Loucy (cell line): ENCODE data around the gene RUSC2.

Experiments used
- H2AFZ ChIP-seq: fragments of 200-600 bp; sonication (generic); 2 replicates; pipeline ENCODE4 v1.6.0; 2016; ENCODE audit warnings: antibody characterized with exemption, mild to moderate bottlenecking, low read length, moderate library complexity
- H3F3A ChIP-seq: fragments of 200-600 bp; 2 replicates; pipeline ENCODE4 v1.6.0; 2016; ENCODE audit warnings: antibody characterized with exemption, low read depth, mild to moderate bottlenecking
- H3K27me3 ChIP-seq: fragments of 200-600 bp; sonication (generic); 2 replicates; pipeline ENCODE4 v1.6.1; 2014; ENCODE audit warnings: low read length, mild to moderate bottlenecking; ENCODE audit not compliant: insufficient read depth, poor library complexity, severe bottlenecking
- H3K36me3 ChIP-seq: fragments of 200-600 bp; sonication (generic); 2 replicates; pipeline ENCODE4 v1.6.1; 2016; ENCODE audit warnings: low read length; ENCODE audit not compliant: insufficient read depth
- H3K4me1 ChIP-seq: fragments of 200-600 bp; sonication (generic); 2 replicates; pipeline ENCODE4 v1.5.1; 2014; ENCODE audit warnings: low read length, mild to moderate bottlenecking; ENCODE audit not compliant: insufficient read depth, poor library complexity, severe bottlenecking
- H3K4me2 ChIP-seq: fragments of 200-600 bp; sonication (generic); 2 replicates; pipeline ENCODE4 v1.6.0; 2014; ENCODE audit warnings: antibody characterized with exemption, low read length, low read depth, mild to moderate bottlenecking; ENCODE audit not compliant: poor library complexity, severe bottlenecking
- H3K4me3 ChIP-seq: fragments of 200-600 bp; sonication (generic); 2 replicates; pipeline ENCODE4 v1.5.1; 2014; ENCODE audit warnings: low read length, mild to moderate bottlenecking, mixed read lengths; ENCODE audit not compliant: poor library complexity, severe bottlenecking
- H3K79me2 ChIP-seq: fragments of 200-600 bp; sonication (generic); 2 replicates; pipeline ENCODE4 v1.6.1; 2014; ENCODE audit warnings: low read length; ENCODE audit not compliant: insufficient read depth
- H3K9ac ChIP-seq: fragments of 200-600 bp; sonication (generic); 2 replicates; pipeline ENCODE4 v1.6.0; 2014; ENCODE audit warnings: mild to moderate bottlenecking, low read depth, low read length, moderate library complexity; ENCODE audit not compliant: poor library complexity, severe bottlenecking
- H3K9me2 ChIP-seq: fragments of 200-600 bp; sonication (generic); replicated peaks from 2 replicates; pipeline ENCODE4 v1.6.1; 2016; ENCODE audit warnings: low read depth, low read length, mixed read lengths
- H3K9me3 ChIP-seq: fragments of 200-600 bp; sonication (generic); 2 replicates; pipeline ENCODE4 v1.6.1; 2014; ENCODE audit warnings: mild to moderate bottlenecking, antibody characterized with exemption, low read length, low read depth; ENCODE audit not compliant: insufficient read depth
- H4K20me1 ChIP-seq: fragments of 200-600 bp; sonication (generic); 2 replicates; pipeline ENCODE4 v1.6.0; 2014; ENCODE audit warnings: antibody characterized with exemption, low read length, mild to moderate bottlenecking; ENCODE audit not compliant: insufficient read depth, poor library complexity, severe bottlenecking
- CTCF ChIP-seq: fragments of 200-600 bp; sonication (generic); conservative IDR thresholded peaks from 2 replicates; pipeline ENCODE4 v1.5.1; 2014; ENCODE audit warnings: mild to moderate bottlenecking, antibody characterized with exemption, low read length
- EZH2phosphoT487 ChIP-seq: fragments of 200-600 bp; IDR thresholded peaks from 2 replicates; pipeline ENCODE4 v1.6.1; 2018; ENCODE audit warnings: antibody characterized with exemption, mild to moderate bottlenecking, moderate library complexity, borderline replicate concordance

RUSC2 gene

GRCh38 chr9:35519692-35520363, 29.9 kb downstream of the RUSC2 start:
- no peaks in the 10 kb centered on the region for H3K9me2 ChIP-seq
- no peaks in the 10 kb centered on the region for H3F3A ChIP-seq

GRCh38 chr9:35520364-35520710, 30.4 kb downstream of the RUSC2 start:
- no peaks in the 10 kb centered on the region for H3K79me2 ChIP-seq

More at GRCh38 chr9:35519692-35520363, 29.9 kb downstream of the RUSC2 start:
- Histone ChIP-seq H3K79me2 (no peaks in the 10 kb centered on the region), H3K9me3 (no peaks in the 10 kb centered on the region), H3K9ac (no peak overlapping the region), H2AFZ (no peak overlapping the region), H4K20me1 (no peaks in the 10 kb centered on the region), H3K4me3 (no peak overlapping the region), H3K4me2 (no peak overlapping the region), H3K36me3 (no peaks in the 10 kb centered on the region), H3K4me1 (no peaks in the 10 kb centered on the region), H3K27me3 (no peaks in the 10 kb centered on the region)
- TF ChIP-seq EZH2phosphoT487 (no peak), CTCF (no peak)

DNA sequence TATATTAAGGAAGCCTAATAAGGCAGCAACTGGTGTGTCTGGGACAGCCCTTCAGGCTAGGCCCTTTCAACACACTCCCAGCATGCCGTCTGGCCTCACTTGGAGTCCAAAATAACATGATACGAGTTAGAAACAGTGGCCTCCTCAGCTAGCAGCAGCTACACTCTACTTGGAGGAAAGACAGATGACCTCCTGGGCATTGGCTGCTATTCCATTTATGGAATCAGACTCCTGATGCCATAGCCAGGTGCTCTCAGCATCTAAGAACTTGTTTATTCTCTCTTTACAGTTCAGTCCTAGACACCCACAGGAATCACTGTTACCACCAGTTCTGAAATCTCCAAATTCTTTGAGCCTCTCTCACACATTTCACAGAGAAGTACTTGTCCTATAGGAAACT, 31.8 kb downstream of the RUSC2 start:
- no peak overlapping the region for H3K4me2 ChIP-seq
- no peaks in the 10 kb centered on the region for H3F3A ChIP-seq
- H3K36me3 ChIP-seq, result no peaks in the 10 kb centered on the region
- no peak overlapping the region for H3K4me3 ChIP-seq
- H3K9me2 ChIP-seq, result no peaks in the 10 kb centered on the region
- no peaks in the 10 kb centered on the region for H3K79me2 ChIP-seq
- H3K9me3 ChIP-seq, result no peaks in the 10 kb centered on the region
- H3K9ac ChIP-seq, result no peak overlapping the region
- H3K27me3 ChIP-seq, result no peaks in the 10 kb centered on the region
- H2AFZ ChIP-seq, result no peak overlapping the region
- no peak for TF ChIP-seq CTCF
- no peak for TF ChIP-seq EZH2phosphoT487
- H4K20me1 ChIP-seq, result no peaks in the 10 kb centered on the region
- H3K4me1 ChIP-seq, result peaks cover 9% of the 10 kb centered on the region

More at GRCh38 chr9:35520364-35520710, 30.4 kb downstream of the RUSC2 start:
- H3K4me3 ChIP-seq, result no peak overlapping the region
- H3K4me2 ChIP-seq, result no peak overlapping the region
- H3K27me3 ChIP-seq, result no peaks in the 10 kb centered on the region
- TF ChIP-seq EZH2phosphoT487 (no peak), CTCF (no peak)
- H3K9ac ChIP-seq, result no peak overlapping the region
- no peaks in the 10 kb centered on the region for H3K9me3 ChIP-seq
- H3K4me1 ChIP-seq, result no peaks in the 10 kb centered on the region
- H4K20me1 ChIP-seq, result no peaks in the 10 kb centered on the region
- no peaks in the 10 kb centered on the region for H3K9me2 ChIP-seq
- no peaks in the 10 kb centered on the region for H3F3A ChIP-seq
- no peaks in the 10 kb centered on the region for H3K36me3 ChIP-seq
- H2AFZ ChIP-seq, result no peak overlapping the region
